HL-60/S4 treated with retinoic acid at 250 ng/mL for 4 days and 3 days (cell line): ENCODE measurements around the gene SPDL1.

Source experiments
- in situ Hi-C: fragments of 300-500 bp; cut with MboI; formaldehyde crosslinking; loops from 2 replicates; pipeline ENCODE4 v1.7.0; 2022; ENCODE audit warnings: low sequenced_read_pairs

The SPDL1 gene

DNA sequence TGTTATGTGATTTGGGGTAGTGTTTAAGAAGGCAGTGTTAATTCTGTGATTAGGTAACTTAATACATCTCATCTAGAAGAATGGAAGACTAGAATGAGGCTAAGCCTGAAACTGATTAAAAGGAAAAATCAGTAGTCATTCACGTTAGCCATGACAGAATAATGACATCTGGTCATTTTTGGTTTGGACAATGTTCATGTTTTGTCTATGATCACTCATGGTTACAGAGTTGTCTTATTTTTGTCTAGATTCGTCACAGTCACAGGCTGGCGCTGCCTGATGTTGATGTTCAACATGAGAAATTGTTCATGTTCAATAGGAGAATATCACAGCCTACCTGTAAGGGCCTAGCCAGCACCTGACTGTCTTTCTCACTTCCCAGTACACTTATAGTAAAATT lies 44.0 kb downstream of the SPDL1 start:
- in situ Hi-C loops: no loop called here

DNA sequence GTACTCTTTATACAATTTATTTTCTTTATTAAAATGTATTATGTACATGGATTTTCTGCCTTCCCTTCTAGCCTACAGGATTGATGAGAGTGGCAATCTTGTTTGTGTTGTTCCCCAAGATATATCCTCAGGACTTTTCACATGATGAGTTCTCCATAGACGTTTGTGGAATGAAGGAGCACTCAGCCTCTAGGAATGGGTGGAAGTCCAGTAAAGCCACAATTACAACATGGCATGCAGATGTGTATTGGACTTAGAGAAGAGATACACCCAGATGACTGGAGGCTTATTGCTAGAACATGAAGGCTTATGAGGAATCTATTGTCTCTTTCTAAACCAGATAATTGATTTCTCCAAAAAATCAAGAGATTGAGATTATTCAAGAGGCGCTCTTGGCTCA lies 45.3 kb downstream of the SPDL1 start:
- in situ Hi-C loops: no loop called here

DNA sequence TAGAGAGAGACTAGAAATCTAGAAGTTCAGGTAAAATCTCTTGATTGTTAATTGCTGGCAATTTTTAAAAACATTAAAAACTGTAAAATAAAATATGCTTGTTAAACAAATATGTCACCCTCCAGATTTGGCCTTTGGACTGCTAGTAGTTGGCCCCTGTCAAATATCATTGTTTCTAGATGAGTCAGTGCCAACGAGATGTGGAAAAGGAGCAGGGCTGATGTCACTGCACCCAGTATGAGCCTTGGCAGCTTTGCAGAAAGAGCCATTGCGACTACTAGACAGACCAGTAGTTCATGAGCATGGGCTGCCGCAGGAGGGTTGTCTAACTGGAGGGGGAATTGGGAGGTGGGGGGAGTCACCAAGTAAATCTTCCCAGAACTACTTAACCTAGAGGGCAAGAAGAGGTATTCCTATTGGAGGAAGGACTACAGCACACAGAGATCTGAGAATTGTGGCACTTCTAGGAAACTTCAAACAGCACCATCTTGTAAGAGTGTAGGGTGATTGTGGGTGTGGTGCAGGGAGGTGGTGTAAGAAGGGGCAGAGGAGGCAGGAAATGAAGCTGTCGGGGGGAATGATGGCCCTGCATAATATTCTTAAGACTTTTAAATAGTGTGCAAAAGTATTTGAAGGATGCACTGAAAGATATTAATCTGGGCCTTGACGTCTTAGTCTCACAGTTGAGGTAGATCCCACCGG lies 46.4 kb downstream of the SPDL1 start:
- in situ Hi-C loops: no loop called here

DNA sequence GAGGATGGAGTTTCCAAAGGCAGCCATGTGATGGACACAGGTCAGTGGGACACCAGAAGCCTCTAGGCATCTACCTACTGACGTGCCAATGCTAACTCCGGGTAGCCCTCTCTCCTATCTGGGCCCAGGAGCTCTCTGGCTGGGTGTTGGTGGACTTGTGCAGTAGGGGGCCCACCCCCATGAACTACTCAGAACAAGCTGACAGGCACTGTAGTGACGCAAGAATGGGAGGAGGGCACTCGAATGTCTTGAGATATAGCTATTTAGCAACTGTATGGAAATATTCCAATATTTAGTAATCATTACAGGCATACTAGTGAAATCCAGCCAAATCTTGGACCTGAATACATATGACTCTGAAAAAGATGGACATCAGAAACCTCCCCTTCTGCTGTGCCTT lies 47.8 kb downstream of the SPDL1 start:
- in situ Hi-C loops: no loop called here

DNA sequence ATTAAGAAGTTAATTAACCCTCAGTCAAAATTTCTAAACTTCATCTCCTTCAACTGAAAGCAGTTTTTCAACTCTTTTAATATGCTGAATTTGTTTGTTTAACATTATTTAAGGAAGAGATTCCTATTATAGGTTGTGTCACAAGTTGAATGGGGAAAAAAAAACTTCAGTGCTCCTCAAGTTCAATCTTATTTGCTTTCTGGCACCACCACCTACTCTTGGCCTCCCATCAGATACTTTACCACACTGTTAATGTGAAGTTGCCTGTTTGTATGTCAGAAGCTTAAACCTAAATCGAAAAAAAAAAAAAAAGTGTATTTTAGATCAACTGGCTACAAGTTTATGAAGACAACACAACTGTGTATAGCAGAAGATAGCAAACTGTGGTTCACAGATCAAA lies 49.4 kb downstream of the SPDL1 start:
- in situ Hi-C loops: no loop called here

DNA sequence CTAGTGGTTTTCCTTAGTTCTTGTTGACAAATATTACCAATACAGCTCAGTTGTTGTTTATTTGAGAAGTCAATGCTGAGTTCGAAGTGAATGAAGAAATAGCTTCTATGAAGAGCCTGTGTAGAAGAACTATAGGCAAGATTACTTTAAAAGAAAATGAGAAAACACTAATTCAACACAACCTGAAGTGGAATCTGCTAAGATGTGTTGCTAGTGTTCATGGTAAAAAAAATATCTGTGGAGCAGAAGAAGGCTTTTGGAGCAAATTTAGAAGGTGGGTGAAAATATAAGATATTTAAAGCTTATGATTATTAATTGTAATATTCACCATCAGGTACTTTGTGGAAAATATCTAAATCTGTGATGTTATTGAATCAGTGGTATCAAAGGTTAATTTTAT lies 51.0 kb downstream of the SPDL1 start:
- in situ Hi-C loops: no loop called here

DNA sequence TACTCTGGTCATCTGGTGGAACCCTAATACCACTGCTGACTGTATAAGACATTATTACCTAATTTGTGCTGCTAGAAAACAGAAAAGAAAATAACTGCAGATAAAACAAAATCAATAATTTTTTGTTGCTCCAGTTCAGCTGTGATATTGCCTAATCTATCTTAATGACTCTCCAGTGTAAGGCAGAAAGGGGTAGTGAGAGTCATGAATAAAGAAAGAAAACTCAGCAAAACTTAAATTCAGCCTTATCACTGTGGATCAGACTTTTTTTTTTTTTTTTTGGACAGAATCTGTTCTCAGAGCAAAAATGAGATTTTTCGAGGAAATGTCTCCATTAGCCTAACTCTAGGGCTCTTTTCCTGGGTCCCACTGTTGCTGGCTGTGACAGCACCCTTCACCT lies 52.4 kb downstream of the SPDL1 start:
- in situ Hi-C loops: no loop called here

DNA sequence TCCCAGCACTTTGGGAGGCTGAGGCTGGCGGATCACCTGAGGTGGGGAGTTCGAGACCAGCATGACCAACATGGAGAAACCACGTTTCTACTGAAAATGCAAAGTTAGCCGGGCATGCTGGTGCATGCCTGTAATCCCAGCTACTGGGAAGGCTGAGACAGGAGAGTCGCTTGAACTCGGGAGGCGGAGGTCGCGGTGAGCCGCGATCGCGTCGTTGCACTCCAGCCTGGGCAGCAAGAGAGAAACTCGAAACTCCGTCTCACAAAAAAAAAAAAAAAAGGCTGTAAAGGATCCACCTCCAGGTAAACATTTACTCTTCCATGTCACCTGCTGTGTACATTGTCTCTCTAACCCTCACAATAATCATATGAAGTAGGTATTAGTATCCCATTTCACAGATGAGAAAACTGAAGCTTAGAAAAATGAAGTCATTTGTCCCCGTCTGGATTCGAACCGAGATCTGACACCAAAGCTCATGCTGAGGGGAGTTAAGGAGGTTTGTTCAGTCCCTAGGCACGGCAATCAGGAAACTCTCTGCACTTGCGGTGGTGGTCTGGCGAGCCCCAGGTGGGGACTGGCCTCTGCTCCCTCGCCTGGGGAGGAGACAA lies 53.0 kb downstream of the SPDL1 start:
- in situ Hi-C loops: no loop called here

DNA sequence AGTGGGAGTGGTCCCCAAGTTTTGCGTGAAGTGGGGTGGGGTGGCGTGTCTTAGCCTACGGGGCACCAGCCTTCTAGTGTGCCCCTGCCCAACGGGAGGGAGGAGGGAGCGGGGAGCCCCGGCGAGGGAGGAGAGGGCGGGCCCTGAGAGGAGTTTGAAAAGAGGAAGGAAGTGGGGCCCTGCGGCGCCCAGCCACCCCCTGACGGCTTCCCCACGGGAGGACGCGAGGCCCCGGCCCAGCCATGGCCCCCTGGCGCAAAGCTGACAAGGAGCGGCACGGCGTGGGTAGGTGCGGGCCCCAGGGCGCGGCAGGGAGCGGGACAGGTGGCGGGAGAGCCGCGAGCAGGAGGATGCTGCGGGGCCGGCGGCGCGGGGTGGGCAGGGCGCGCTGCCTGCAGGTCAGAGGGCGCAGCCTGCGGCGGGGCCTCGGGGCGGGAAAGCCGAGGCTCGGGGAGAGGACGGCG lies 53.5 kb downstream of the SPDL1 start, which contains the start of gene DOCK2:
DOCK2 (plus strand) TSS at position 191 of the 464 bp plus-strand sequence; CDS start at position 243, 52 bp downstream.
- in situ Hi-C loops: no loop called here

DNA sequence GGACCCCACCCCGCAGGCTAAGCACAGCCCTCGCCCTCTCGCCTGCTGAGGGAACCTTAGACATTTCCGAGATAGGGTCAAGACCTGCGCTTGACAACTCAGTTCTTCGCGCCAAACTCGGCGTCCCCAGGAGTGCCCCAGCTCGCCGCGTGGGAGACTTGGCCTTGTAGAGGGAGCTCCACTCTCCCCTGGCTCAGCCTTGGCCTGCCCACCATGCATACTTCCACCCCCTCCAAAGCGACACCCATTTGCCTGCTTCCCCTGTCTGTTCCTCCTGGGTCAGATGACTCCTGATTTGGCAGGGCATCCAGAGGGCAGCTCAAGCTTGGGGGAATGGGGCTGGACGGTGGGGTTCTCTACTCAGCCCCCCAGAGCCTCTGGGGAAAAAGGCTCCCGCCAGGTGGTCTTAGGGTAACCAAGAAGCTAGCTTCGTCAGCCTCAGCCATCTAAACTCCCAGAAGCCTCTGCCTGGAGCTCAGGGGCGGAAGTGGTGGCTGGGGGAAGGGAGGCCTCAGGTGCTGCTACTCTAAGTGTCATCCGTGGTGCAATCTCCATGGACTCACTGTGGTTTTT lies 54.1 kb downstream of the SPDL1 start:
- in situ Hi-C loops: no loop called here

DNA sequence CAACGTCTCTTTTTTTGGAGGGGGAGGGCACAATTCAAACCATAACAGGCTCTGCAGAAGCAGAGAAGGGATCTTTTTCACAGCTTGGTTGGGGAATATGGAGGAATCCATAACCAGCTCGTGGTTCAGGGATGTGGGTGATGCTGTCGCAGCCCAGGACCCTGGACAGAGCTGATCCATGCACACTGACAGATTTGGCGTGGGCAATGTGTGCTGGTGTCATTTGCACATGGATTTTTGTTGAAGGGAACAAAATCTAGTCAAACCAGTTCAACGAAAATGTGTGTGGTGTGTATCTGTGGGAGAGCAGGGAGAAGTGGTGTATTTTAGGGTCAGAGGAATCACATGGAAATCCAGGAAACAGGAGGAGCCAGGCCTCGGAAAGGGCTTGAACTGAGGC lies 57.7 kb downstream of the SPDL1 start:
- in situ Hi-C loops: no loop called here

DNA sequence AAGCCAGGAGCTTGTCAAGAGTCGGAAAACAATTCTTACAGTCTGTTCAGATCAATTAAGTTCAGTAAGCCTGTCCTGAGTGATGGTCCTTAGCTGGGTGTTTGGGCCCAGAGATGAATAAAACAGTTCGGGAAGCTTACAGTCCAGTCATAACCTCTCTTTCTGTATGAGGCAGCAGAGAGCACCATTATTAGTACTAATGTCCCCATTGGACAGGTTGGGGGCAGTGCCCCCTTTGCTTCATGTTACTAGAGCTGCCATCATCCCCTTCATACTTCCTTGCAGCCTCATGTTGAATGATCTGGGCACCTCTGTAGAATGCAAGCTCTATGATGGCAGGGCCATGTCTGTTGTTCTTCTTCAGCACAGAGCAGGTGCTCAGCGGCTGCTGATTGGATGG lies 63.3 kb downstream of the SPDL1 start:
- in situ Hi-C loops: no loop called here

DNA sequence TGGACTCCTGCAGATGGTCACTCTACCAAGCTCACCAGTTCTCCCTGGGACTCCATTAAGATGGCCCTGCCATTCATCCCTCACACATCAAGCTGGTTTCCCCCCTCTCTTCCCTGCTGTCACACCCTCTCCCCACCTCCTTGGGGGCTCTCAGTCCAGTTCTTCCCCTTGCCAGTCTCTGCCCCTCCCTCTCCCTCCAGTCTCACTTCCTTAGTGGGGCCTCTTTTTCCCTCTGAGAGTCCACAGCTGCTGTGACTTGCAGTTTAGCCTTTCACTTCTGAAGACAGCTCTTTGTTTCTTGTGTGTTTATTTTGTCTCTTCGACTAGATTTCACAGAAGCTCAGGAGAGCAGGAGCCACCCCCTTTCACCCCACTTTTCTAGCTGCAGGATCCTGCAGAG lies 64.0 kb downstream of the SPDL1 start:
- in situ Hi-C loops: no loop called here

DNA sequence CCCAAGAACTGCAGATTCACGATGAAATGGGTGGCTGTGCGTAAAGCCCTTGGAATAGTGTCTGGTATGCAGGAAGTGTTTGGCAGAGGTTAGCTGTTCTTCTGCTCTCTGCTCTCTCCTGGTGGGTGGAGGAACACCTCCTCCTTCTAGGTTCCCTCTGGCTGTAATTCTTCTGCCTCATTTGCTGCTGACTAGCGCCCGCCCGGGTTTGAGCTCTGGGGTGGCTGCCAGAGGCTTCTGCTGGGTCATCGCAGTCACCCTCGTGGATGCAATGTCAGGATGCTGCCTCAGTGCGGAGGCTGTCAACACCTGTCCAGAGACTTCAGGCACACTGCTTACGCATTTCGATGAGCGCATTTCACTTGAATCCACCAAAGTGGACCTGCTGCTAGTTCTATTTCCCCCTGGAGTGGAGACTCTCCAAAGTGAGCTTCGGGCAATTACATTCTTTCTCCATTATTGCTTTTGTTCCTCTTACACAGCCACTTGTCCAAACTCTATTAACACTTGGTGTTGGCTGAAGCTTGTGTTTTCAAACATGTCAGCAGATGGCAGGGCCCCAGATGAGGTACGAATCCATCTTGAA lies 65.2 kb downstream of the SPDL1 start:
- in situ Hi-C loops: no loop called here

DNA sequence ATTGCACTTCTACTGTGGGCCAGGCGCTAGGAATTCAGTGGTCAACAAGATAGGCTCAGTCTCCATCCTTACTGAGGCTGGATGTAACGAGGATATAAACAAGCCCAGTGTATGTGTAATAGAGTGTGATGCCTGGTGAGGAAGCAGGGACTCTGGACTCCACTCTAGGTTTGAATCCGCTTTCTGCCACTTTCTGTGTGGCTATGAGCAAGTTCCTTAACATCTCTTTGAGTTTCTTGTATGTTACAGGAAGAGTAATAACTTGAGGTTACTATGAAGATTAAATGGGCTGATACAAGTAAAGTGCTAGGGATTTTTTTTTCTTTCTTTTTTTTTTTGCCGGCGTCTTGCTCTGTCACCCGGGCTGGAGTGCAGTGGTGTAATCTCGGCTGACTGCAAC lies 65.9 kb downstream of the SPDL1 start:
- in situ Hi-C loops: no loop called here

DNA sequence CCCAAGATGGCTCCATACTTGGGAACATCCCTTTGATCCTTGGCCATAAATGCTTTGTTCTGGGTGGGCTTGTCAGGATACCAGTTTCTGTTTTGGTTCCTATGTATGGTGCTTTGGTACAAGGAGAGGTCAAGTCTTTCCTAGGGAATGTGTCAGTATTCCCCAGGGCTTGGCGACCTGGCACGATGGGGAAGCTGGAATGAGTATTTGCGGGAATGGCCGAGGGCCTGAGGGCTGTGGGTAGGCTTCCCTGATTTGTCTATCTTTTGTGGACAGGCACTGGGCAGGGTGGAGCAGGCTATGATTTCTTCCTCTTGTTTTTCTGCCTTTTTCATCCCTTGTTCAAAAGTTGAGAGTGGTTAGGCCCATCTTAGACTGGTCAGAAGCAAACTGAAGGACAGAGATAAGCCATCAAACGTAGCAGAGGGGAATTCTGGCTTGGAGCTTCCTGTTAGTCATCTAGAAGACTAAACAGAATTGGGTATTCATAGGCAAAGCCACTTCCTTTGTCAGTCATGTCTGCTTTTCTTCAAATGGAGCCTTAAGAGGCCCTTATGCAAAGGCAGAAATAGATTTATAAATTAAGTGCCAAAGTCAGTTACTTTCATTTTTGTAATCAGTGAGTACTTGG lies 67.2 kb downstream of the SPDL1 start:
- in situ Hi-C loops: no loop called here

DNA sequence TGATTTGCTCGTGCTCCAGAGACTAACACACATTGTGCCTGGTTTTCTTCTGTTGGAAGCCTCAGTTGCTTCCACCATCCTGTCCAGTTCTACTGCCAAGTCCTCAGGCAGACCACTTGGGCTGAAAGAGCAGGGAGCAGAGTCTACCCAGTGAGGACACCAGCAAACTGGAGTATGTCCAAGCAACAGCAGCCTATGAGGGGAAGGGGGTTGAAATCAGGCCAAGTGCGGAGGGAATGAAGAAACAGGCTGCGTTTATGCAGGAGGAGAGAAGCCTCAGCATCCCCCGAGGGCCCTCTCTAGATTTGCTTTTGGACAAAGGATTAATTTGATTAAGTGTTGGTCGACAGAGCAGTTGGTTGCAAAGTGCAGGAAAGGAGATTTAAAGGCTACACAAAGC lies 68.0 kb downstream of the SPDL1 start:
- in situ Hi-C loops: no loop called here

DNA sequence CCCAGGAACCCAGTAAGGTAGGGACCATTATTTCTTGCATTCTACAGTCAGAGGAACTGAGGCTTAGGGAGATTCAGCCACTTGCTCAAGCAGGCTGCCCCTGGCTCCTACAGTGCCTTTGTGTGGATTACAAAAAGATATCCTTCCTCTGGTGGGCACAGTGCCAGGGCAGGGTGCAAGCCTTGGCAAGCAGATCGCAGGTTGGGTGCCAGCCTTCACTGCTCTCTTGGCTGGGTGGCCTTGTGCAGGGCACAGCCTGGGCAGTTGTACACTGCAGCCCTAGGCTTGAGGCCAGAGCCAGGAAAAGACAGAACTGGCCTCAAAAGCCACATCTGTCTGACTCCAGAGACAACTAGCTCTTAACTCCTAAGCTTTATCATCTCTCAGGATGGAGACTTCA lies 68.5 kb downstream of the SPDL1 start:
- in situ Hi-C loops: no loop called here

DNA sequence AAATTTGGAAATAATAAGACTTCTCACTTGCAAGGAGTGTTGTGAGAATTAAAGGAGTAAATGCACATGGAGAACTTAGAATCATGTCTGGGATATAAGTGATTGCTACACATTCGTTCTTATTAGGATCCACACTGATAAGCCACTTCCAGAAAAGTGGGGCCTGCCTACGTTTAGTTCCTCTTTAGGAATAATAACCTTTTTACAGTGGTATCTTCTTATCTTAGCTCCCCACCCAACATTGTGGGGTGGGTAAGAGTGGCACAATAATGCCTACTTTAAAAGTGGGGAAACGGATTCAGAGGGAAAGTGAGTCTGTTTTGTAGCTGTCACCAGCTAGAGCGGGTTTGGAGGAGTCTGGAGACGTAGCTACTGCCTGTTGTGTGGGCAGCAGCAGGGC lies 69.5 kb downstream of the SPDL1 start:
- in situ Hi-C loops: no loop called here
